Body of pancreas (tissue), 4 donors: ENCODE results near the gene MPHOSPH9. TPM values are rescaled to one million over a fixed set of nuclear protein-coding genes. Genes with fewer than 3 reads are reported as not detected.

Experiments
- ATAC-seq: fragments of 150-250 bp; one replicate; pipeline ENCODE4 v1.9.1; 2016
- DNase-seq, 4 donors: peaks; one replicate each; pipeline ENCODE4 v3.0.0-alpha.2; 2019
- H3K27ac ChIP-seq, 4 donors: fragments of 200-600 bp; sonication (generic); 1 replicate in 3 of 4; 2 replicates in 1 of 4; pipeline versions ENCODE4 v1.5.1 to v1.6.1; 2016 to 2019; ENCODE audit warnings: mild to moderate bottlenecking in 1 of 4, mixed read lengths in 1 of 4, moderate library complexity in 1 of 4
- H3K27me3 ChIP-seq, 2 donors: fragments of 200-600 bp; sonication (generic); one replicate each; pipeline ENCODE4 v1.6.0; 2016; ENCODE audit warnings: mild to moderate bottlenecking in 1 of 2
- H3K36me3 ChIP-seq, 2 donors: fragments of 200-600 bp; sonication (generic); replicated peaks in 1 of 2; 2 replicates each; pipeline ENCODE4 v1.5.1; 2016; ENCODE audit warnings: low read depth in 2 of 2; ENCODE audit not compliant: insufficient read depth in 1 of 2
- H3K4me1 ChIP-seq: fragments of 200-600 bp; sonication (generic); one replicate; pipeline ENCODE4 v1.6.0; 2016
- H3K4me3 ChIP-seq, 2 donors: fragments of 200-600 bp; sonication (generic); 1 replicate in 1 of 2; 2 replicates in 1 of 2; pipeline ENCODE4 v1.5.1; 2016 to 2019
- H3K9me3 ChIP-seq, 3 donors: fragments of 200-600 bp; sonication (generic); 1 replicate in 2 of 3; 2 replicates in 1 of 3; pipeline ENCODE4 v1.5.1; 2016
- CTCF ChIP-seq, 7 experiments: fragments of 450-650 bp in 4 of 7; fragments of 200-600 bp in 3 of 7; sonication (generic) in 3 of 7; IDR thresholded peaks; one replicate each; pipeline ENCODE4 v1.5.1; 2016 to 2019; ENCODE audit warnings: antibody characterized with exemption in 7 of 7
- POLR2A ChIP-seq, 3 donors: fragments of 450-650 bp; IDR thresholded peaks; one replicate each; pipeline ENCODE4 v1.6.1; 2016; ENCODE audit warnings: antibody characterized with exemption in 3 of 3, mild to moderate bottlenecking in 2 of 3
- WGBS, 2 donors: methylation state at CpG; one replicate each; pipeline ENCODE4 v1.1.5; 2017; 5-methylcytosine and 5-hydroxymethylcytosine counted together
- intact Hi-C: fragments of 100-400 bp; cut with DNase I; formaldehyde crosslinking; loops from one replicate; pipeline ENCODE4 v1.15.1; 2023
- total RNA-seq, 2 donors: library from RNA; depleted of rRNA; stranded (reverse); fragments of >200 nt; gene quantifications; one replicate each; pipeline ENCODE4 v1.1.0, GENCODE V29; 2016

The MPHOSPH9 gene
- total RNA-seq, 2 donors from 2014 or later: 13.5 to 42.5 TPM

- H3K4me3 ChIP-seq: no peak overlapping the region
- H3K9me3 ChIP-seq: no peaks in the 10 kb centered on the region
- 95 to 98% methylated on average over 7 of the region's 7 CpGs for WGBS, 2 donors
- peaks cover 0 to 5% of the 10 kb centered on the region in 2 donors for H3K36me3 ChIP-seq
- intact Hi-C loops: no loop called here
- no peak overlapping the region for H3K27ac ChIP-seq
- H3K4me1 ChIP-seq: no peaks in the 10 kb centered on the region
- TF ChIP-seq POLR2A (IDR thresholded peaks at IDR 0.05) (no peak), CTCF (IDR thresholded peaks at IDR 0.05) (no peak)
- no peaks in the 10 kb centered on the region for H3K27me3 ChIP-seq
- ATAC-seq: no peak
- DNase-seq: no peak
These were observed 32.5 kb downstream of the MPHOSPH9 start for GRCh38 chr12:123200414-123200813.

GRCh38 chr12:123199936-123200335 is 33.0 kb downstream of the MPHOSPH9 start:
- TF ChIP-seq POLR2A (IDR thresholded peaks at IDR 0.05): no peak
- TF ChIP-seq CTCF (IDR thresholded peaks at IDR 0.05): no peak
- intact Hi-C loops: no loop called here
- H3K4me1 ChIP-seq: no peaks in the 10 kb centered on the region
- WGBS, 2 donors: 93% methylated on average over 3 of the region's 3 CpGs
- DNase-seq: no peak
- no peak overlapping the region for H3K4me3 ChIP-seq
- peaks cover 0 to 5% of the 10 kb centered on the region in 2 donors for H3K36me3 ChIP-seq
- no peaks in the 10 kb centered on the region for H3K27me3 ChIP-seq
- ATAC-seq: no peak
- H3K9me3 ChIP-seq: no peaks in the 10 kb centered on the region
- no peak overlapping the region for H3K27ac ChIP-seq

- Histone ChIP-seq H3K36me3 (no peaks in the 10 kb centered on the region), H3K27ac (no peak overlapping the region), H3K27me3 (no peaks in the 10 kb centered on the region), H3K9me3 (no peaks in the 10 kb centered on the region), H3K4me3 (no peak overlapping the region), H3K4me1 (no peaks in the 10 kb centered on the region)
- TF ChIP-seq POLR2A (IDR thresholded peaks at IDR 0.05): no peak
- TF ChIP-seq CTCF (IDR thresholded peaks at IDR 0.05): no peak
- ATAC-seq: no peak
- WGBS, 2 donors: 91 to 97% methylated on average over 6 of the region's 6 CpGs
- intact Hi-C loops: no loop called here
- no peak for DNase-seq
These were observed 45.3 kb downstream of the MPHOSPH9 start for GRCh38 chr12:123187637-123188036.

GRCh38 chr12:123180171-123180570 is 52.8 kb downstream of the MPHOSPH9 start:
- TF ChIP-seq POLR2A (IDR thresholded peaks at IDR 0.05) (no peak), CTCF (IDR thresholded peaks at IDR 0.05) (no peak)
- WGBS, 2 donors: 94 to 95% methylated on average over 4 of the region's 4 CpGs
- Histone ChIP-seq H3K9me3 (no peaks in the 10 kb centered on the region), H3K27me3 (no peaks in the 10 kb centered on the region), H3K36me3 (no peaks in the 10 kb centered on the region), H3K4me3 (no peak overlapping the region), H3K4me1 (no peaks in the 10 kb centered on the region), H3K27ac (no peak overlapping the region)
- intact Hi-C loops: no loop called here
- no peak for DNase-seq
- no peak for ATAC-seq

GRCh38 chr12:123171967-123172366 is 61.0 kb downstream of the MPHOSPH9 start:
- Histone ChIP-seq H3K9me3 (no peaks in the 10 kb centered on the region), H3K27me3 (no peaks in the 10 kb centered on the region), H3K4me3 (no peak overlapping the region), H3K4me1 (no peaks in the 10 kb centered on the region), H3K27ac (no peak overlapping the region), H3K36me3 (no peaks in the 10 kb centered on the region)
- 72 to 73% methylated on average over 5 of the region's 5 CpGs for WGBS, 2 donors
- DNase-seq (no peak), ATAC-seq (no peak)
- intact Hi-C loops: no loop called here
- TF ChIP-seq POLR2A (IDR thresholded peaks at IDR 0.05): no peak
- no peak for TF ChIP-seq CTCF (IDR thresholded peaks at IDR 0.05)
